Transverse colon (tissue), 4 donors: Measurements from ENCODE around the gene SYNGR2.

Experiments
- CTCF ChIP-seq, 5 experiments: fragments of 200-600 bp in 3 of 5; fragments of 450-650 bp in 2 of 5; sonication (generic) in 3 of 5; IDR thresholded peaks; 1 replicate in 2 of 5; 2 replicates in 3 of 5; pipeline ENCODE4 v1.5.1; 2016 to 2017; ENCODE audit warnings: antibody characterized with exemption in 5 of 5, inconsistent platforms in 3 of 5, mild to moderate bottlenecking in 2 of 5, moderate library complexity in 1 of 5
- EP300 ChIP-seq: sonication (generic); formaldehyde crosslinking; IDR thresholded peaks from one replicate; pipeline ENCODE4 v1.6.1; 2017; ENCODE audit warnings: antibody characterized with exemption, low read depth
- POLR2A ChIP-seq: fragments of 450-650 bp; IDR thresholded peaks from one replicate; pipeline ENCODE4 v1.6.1; 2016; ENCODE audit warnings: antibody characterized with exemption, mild to moderate bottlenecking, moderate library complexity
- POLR2AphosphoS5 ChIP-seq, 3 donors: sonication (generic); formaldehyde crosslinking; IDR thresholded peaks; one replicate each; pipeline ENCODE4 v1.6.1; 2016; ENCODE audit warnings: antibody characterized with exemption in 3 of 3

GRCh38 chr17:78163881-78164747 lies 4.3 kb upstream of the SYNGR2 start:
- TF ChIP-seq POLR2A: no peak
- no peak for TF ChIP-seq CTCF (IDR thresholded peaks at IDR 0.05)
- TF ChIP-seq POLR2AphosphoS5 (IDR thresholded peaks at IDR 0.05): no peak
- TF ChIP-seq EP300: no peak
